ENCODE measurements around the gene BCL2L13. TPM values are rescaled to one million over a fixed set of nuclear protein-coding genes. Genes with fewer than 3 reads are reported as not detected.
A peak's percentile ranks its signal among the peaks of the same experiment; 100 is the strongest.

BCL2L13 gene
- total RNA-seq, 2 experiments from 2014 or later, result 36.1 to 38.3 TPM

DNA sequence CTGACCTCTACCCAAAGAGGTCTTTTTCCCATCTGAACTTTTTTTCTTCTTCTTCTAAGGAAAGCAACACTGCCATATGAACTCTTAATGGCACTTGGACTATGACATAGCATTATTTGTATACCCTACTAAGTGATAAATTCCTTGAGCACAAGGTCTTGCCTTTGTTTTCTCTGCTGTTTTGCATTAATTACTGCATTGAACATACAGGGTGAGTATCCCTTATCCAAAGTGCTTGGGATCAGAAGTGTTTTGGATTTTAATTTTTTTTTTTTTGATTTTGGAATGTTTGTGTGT lies 86.9 kb downstream of the BCL2L13 start:
- no peak overlapping the region for H3K4me3 Mint-ChIP-seq
- DNase-seq, result no peak
- H3K27ac Mint-ChIP-seq, result no peak overlapping the region
- ChIA-PET POLR2A (no interaction called here), CTCF (no interaction called here)
- intact Hi-C loops (cut with micrococcal nuclease), result no loop called here
- peaks cover 14% of the 10 kb centered on the region for H3K36me3 Mint-ChIP-seq (ENCODE audit: low read depth)
- H3K4me1 Mint-ChIP-seq (ENCODE audit: low read depth), result peaks cover 13% of the 10 kb centered on the region
- no peak for ATAC-seq
- H3K9me3 Mint-ChIP-seq, result no peaks in the 10 kb centered on the region
- no peaks in the 10 kb centered on the region for H3K27me3 Mint-ChIP-seq
- TF ChIP-seq, protein P1, sequence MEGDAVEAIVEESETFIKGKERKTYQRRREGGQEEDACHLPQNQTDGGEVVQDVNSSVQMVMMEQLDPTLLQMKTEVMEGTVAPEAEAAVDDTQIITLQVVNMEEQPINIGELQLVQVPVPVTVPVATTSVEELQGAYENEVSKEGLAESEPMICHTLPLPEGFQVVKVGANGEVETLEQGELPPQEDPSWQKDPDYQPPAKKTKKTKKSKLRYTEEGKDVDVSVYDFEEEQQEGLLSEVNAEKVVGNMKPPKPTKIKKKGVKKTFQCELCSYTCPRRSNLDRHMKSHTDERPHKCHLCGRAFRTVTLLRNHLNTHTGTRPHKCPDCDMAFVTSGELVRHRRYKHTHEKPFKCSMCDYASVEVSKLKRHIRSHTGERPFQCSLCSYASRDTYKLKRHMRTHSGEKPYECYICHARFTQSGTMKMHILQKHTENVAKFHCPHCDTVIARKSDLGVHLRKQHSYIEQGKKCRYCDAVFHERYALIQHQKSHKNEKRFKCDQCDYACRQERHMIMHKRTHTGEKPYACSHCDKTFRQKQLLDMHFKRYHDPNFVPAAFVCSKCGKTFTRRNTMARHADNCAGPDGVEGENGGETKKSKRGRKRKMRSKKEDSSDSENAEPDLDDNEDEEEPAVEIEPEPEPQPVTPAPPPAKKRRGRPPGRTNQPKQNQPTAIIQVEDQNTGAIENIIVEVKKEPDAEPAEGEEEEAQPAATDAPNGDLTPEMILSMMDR (IDR thresholded peaks at IDR 0.05), result no peak

DNA sequence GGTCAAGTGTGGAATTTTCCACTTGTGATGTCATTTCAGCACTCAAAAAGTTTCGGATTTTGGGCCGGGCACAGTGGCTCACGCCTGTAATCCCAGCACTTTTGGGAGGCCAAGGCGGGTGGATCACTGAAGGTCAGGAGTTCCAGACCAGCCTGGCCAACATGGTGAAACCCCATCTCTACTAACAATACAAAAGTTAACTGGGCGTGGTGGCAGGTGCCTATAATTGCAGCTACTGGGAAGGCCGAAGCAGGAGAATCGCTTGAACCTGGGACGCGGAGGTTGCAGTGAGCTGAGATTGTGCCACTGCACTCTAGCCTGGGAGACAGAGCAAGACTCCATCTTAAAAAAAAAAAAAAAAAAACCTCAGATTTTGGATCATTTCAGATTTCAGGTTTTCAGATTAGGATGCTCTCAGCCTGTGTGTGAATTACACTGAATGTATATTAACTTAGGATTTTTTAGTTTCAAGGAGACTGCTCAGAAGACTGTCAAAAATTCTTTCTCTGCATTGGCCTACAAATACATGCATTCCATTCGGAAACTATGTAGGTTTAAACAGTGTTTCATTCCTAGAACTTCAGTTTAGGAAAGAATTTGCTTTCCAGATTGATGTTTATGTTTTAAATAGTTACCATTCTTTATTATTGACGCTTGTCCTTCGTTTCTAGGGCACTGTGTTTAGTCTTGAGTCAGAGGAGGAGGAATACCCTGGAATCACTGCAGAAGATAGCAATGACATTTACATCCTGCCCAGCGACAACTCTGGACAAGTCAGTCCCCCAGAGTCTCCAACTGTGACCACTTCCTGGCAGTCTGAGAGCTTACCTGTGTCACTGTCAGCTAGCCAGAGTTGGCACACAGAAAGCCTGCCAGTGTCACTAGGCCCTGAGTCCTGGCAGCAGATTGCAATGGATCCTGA lies 87.7 kb downstream of the BCL2L13 start:
- Mint-ChIP-seq H3K4me1 (ENCODE audit: low read depth) (peaks cover 13% of the 10 kb centered on the region), H3K4me3 (no peak overlapping the region), H3K27me3 (no peaks in the 10 kb centered on the region), H3K9me3 (no peaks in the 10 kb centered on the region), H3K36me3 (ENCODE audit: low read depth) (peaks cover 17% of the 10 kb centered on the region), H3K27ac (peak overlapping the region; percentile 77)
- TF ChIP-seq, protein P1 (IDR thresholded peaks at IDR 0.05), result no peak
- ATAC-seq (peak; percentile 55), DNase-seq (peak; percentile 19)
- ChIA-PET CTCF (interaction anchor here (1.1 to 2.0 kb wide), 3 partner anchors 16 to 350 kb away, joined by 3 to 8 read pairs (median 6); no protein-coding TSS in a partner anchor), POLR2A (no interaction called here)
- intact Hi-C loops (cut with micrococcal nuclease), result no loop called here

DNA sequence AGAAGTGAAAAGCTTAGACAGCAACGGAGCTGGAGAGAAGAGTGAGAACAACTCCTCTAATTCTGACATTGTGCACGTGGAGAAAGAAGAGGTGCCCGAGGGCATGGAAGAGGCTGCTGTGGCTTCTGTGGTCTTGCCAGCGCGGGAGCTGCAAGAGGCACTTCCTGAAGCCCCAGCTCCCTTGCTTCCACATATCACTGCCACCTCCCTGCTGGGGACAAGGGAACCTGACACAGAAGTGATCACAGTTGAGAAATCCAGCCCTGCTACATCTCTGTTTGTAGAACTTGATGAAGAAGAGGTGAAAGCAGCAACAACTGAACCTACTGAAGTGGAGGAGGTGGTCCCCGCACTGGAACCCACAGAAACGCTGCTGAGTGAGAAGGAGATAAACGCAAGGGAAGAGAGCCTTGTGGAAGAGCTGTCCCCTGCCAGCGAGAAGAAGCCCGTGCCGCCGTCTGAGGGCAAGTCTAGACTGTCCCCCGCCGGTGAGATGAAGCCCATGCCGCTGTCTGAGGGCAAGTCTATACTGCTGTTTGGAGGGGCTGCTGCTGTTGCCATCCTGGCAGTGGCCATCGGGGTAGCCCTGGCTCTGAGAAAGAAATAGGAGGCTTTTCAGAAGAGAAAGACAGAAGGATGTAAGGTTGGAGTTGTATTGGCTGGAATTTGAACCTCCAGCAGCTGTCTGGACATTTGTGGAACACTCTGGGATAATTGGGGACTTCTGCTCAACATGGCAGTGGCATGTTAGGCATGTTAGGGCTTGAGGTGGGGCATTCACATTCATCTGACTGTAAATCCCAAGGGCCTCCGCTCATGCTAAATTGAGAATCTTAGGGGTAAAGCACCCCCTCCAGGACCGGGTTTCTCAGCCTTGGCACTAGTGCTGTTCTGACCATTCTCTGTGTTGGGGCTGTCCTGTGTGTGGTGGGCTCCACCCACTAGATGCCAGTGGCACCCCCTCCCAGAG lies 88.7 kb downstream of the BCL2L13 start:
- ATAC-seq, result no peak
- peaks cover 17% of the 10 kb centered on the region for H3K36me3 Mint-ChIP-seq (ENCODE audit: low read depth)
- peaks cover 13% of the 10 kb centered on the region for H3K4me1 Mint-ChIP-seq (ENCODE audit: low read depth)
- TF ChIP-seq, protein P1 (IDR thresholded peaks at IDR 0.05), result no peak
- ChIA-PET CTCF (interaction anchor here (1.1 to 2.0 kb wide), 3 partner anchors 15 to 349 kb away, joined by 3 to 8 read pairs (median 6); no protein-coding TSS in a partner anchor), POLR2A (no interaction called here)
- H3K27me3 Mint-ChIP-seq, result no peaks in the 10 kb centered on the region
- no peak for DNase-seq
- H3K27ac Mint-ChIP-seq, result peak overlapping the region; percentile 77
- intact Hi-C loops (cut with micrococcal nuclease), result no loop called here
- no peaks in the 10 kb centered on the region for H3K9me3 Mint-ChIP-seq
- H3K4me3 Mint-ChIP-seq, result no peak overlapping the region

DNA sequence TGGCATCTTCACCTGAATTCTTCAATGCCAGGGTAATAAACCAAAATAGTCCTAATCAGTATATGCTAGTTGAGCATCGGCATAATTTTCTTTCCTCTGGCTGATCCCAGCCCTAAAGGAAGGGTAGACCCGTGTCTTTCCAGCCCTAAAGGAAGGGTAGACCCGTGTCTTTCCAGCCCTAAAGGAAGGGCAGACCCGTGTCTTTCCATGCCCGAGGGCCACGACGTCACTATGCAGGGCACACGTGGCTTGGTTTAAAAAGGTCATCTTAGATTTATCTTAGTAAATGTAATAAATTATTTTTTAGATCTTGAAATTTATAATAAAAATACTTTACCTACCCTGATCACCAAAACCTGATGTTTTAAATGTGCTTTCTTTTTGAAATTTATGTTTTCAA lies 90.2 kb downstream of the BCL2L13 start:
- peaks cover 16% of the 10 kb centered on the region for H3K4me1 Mint-ChIP-seq (ENCODE audit: low read depth)
- ATAC-seq (no peak), DNase-seq (no peak)
- H3K27me3 Mint-ChIP-seq, result no peaks in the 10 kb centered on the region
- peaks cover 22% of the 10 kb centered on the region for H3K36me3 Mint-ChIP-seq (ENCODE audit: low read depth)
- H3K27ac Mint-ChIP-seq, result no peak overlapping the region
- H3K9me3 Mint-ChIP-seq, result no peaks in the 10 kb centered on the region
- no peak overlapping the region for H3K4me3 Mint-ChIP-seq
- TF ChIP-seq, protein P1 (IDR thresholded peaks at IDR 0.05), result no peak
- ChIA-PET POLR2A (interaction anchor here (0.6 kb wide), 1 partner anchor 12 kb away, joined by 5 read pairs; no protein-coding TSS in a partner anchor), CTCF (no interaction called here)
- intact Hi-C loops (cut with micrococcal nuclease), result no loop called here
